HG03558 (cell line): ENCODE results near the gene LIPI.
"Not testable (repeated sequence)": the region's sequence is repeated elsewhere in the genome, so short reads cannot be mapped to it uniquely, and the experiment has no call there.

Source experiments
- ATAC-seq: cut with Tn5 transposase; IDR thresholded peaks from one replicate; pipeline ENCODE4 v1.9.1; 2021; ENCODE audit warnings: moderate number of reproducible peaks; ENCODE audit not compliant: unreplicated experiment; ENCODE audit errors: extremely low read depth

Gene LIPI

GRCh38 chr21:14076143-14076806 lies 134.5 kb downstream of the LIPI start:
- no peak for ATAC-seq

GRCh38 chr21:14075346-14076142 lies 135.2 kb downstream of the LIPI start:
- ATAC-seq: no peak

DNA sequence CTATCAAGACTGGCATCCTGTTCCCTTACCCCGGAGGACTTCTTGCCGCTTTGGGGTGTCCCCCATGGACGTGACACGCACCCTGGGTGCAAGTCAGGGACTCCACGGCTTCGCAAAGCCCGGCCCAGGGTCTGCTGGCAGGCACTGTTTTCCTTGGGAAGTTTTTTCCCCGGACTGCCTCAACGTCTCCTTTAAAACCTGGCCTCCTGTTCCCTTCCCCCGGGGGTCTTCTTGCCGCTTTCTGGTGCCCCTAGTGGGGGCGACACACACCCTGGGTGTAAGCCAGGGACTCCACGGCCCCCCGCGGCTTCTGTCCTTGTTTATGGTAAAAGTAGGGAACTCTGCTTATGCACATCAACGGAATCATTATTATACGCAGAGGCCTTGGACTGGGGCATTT lies 136.6 kb downstream of the LIPI start:
- ATAC-seq: no peak

- no peak for ATAC-seq
Observed at GRCh38 chr21:14073615-14074014, 137.1 kb downstream of the LIPI start.

DNA sequence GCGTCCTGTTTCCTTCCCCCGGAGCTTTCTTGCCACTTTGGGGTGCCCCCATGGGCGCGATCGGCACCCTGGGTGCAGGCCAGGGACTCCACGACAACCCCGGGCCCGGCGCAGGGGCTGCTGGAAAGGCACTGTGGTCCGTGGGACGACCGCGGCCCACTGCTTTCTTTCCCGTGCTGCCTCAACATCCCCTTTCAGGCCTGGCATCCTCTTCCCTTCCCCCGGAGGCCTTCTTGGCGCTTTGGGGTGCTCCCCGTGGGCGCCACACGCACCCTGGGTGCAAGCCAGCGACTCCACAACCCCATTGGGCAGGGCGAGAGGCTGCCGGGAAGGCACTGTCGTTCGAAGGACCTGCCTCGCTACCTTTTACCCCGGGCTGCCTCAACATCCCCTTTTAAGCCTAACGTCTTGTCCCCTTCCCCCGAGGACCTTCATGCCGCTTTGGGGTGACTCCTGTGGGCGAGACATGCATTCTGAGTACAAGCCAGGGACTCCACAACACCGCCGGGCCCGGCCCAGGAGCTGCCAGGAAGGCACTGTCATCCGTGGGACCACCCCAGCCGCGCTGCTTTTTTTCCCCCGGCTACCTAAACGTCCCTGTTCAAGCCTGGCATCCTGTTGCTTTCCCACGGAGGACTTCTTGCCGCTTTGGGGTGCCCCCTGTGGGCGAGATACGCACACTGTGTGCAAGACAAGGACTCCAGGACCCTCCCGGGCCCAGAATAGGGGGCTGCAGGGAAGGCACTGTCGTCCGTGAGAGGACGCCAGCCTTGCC lies 137.8 kb downstream of the LIPI start:
- ATAC-seq: no peak

DNA sequence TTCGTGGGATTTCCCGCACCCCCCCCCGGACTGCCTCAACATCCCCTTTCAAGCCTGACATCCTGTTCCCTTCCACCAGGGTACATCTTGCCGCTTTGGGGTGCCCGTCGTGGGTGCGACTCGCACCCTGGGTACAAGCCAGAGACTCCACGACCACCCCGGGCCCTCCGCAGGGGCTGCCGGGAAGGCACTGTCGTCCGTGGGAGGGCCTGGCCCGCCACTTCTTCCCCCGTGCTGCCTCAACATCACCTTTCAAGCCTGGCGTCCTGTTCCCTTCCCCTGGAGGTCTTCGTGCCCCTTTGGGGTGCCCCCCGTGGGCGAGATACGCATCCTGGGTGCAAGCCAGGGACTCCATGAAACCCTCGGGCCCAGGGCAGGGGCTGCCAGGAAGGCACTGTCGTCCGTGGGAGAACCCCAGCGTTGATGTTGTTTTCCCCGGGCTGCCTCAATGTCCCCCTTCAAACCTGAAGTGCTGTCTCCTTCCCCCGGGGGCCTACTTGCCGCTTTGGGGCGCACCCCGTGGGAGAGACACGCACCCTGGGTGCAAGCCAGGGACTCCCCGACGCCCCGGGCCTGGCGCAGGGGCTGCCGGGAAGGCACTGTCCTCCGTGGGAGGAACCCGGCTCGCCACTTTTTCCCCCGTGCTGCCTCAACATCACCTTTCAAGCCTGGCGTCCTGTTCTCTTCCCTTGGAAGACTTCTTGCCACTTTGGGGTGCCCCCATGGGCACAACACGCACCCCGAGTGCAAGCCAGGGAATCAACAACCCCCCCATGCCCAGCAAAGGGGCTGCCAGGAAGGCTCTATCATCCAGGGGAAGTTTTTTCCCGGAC lies 138.6 kb downstream of the LIPI start:
- no peak for ATAC-seq

- no peak for ATAC-seq
Observed at GRCh38 chr21:14070968-14071367, 139.8 kb downstream of the LIPI start.

DNA sequence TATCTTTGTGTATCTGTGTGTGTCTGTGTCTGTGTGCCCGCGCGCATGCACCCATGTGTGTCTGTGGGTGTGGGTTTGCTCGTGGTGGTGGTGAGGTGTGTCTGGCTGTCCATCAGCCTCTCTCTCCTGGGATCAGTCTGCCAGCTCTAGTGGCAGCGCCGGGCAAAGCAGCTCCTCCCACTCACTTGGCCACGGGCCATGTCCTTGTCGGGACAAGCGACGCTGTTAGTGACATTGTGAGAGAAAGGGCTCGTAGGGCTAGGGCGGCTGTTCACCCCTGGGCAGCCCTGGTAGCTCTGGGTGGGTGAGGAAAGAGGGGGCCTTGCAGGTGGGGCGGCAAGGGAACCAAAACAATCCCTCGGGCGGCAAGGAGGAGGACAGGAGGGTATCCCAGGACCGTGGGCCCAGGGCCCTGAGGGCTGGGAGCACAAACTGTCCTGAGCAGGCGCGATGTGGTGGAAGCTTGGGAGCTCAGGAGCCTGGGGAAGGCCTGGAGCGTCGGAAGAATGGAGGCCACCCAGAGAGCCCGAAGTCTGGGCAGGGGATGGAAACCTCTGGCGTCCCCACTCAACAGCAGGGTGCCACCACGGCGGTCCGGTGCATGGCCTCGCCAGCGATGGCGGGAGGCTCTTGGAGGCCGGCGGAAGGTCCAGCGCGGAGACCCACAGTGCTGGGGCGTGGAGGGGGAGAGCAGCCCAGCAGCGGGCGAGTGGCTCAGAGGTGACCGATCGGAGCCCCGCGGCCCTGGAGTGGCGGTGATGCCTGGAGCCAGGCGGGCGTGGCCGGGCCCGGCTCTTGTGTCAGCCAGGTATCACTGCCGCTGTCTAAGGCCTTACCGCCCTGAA lies 140.5 kb downstream of the LIPI start:
- no peak for ATAC-seq

DNA sequence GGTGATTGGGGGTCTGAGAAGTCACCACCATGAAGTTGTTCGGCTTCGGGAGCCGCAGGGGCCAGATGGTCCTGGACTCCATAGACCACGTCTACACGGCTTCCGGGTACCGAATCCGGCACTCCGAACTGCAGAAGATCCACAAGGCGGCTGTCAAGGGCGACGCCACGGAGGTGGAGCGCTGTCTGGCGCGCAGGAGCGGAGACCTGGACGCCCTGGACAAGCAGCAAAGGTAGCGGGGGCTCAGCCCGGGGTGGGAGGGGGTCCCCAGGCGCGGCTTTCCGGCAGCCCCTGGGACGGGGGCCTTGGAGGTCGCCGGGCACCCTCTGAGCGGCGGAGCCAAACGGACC lies 146.5 kb downstream of the LIPI start:
- ATAC-seq: no peak

- not testable (repeated sequence) for ATAC-seq
Observed at GRCh38 chr21:14063620-14064295, 147.0 kb downstream of the LIPI start.

DNA sequence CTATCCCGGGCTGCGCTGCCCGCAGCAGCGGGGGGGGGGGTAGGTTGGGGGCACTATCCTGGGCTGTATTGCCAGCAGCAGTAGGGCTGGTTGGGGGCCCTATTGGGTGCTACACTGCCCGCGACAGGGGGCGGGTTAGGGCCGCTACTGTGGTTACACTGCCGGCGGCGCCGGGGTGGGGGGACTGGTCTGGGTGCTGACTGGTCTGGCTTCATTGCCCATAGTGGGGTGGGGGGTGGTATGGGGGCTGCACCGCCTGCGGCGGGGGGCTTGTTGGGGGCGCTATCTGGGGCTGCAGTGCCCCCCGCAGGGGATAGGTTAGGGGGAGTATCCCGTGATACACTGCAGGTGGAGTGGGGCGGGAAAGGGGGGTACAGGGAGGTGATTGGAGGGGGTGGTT lies 148.1 kb downstream of the LIPI start:
- ATAC-seq: not testable (repeated sequence)

- not testable (repeated sequence) for ATAC-seq
Observed at GRCh38 chr21:14061820-14062219, 148.9 kb downstream of the LIPI start.

DNA sequence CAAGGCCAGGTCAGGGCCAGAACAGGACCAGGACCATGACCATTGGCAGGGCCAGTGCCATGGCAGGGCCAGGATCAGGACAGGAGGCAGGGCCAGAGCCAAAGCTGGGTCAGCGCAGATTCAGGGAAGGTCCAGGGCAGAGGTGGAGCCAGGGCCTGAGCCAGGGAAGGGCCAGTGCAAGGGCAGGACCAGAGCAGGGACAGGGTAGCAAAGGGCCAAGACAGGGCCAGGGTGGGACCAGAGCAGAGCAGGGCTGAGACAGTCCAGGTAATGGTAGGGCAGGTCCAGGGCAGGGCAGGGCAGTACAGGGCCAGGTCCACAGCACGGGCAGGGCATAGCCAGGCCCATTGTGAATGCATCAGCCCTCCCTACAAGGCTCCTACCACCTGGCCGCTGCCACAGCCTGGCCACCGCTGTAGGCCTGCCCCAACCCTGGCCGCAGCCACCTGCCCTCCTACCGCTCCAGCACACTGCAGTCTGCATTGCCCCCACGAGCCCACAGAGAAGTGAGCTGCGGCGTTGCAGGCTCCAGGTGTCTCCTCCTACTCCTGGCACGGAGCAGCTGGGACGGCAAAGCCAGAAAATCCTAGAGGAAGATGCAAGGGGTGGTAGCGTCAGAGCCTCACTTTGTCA lies 151.6 kb downstream of the LIPI start:
- not testable (repeated sequence) for ATAC-seq
